Measurements from ENCODE around the gene ERP44.

GRCh38 chr9:100112677-100113336 lies 14.0 kb upstream of the ERP44 start:
- TF ChIP-seq CTCF (IDR thresholded peaks at IDR 0.05): no peak
- TF ChIP-seq POLR2A (IDR thresholded peaks at IDR 0.05): no peak

Measured in lower leg skin (tissue), 3 donors.